Activated naive CD8-positive, alpha-beta T cell treated with anti-CD3 and anti-CD28 coated beads, Interleukin-2, amount 10 ng/mL, durations not matched to agents 7 days and 5 days (primary cell): ENCODE data around the gene ANKRD60. TPM values are rescaled to one million over a fixed set of nuclear protein-coding genes. Genes with fewer than 3 reads are reported as not detected.

Experiments used
- ATAC-seq: fragments of 150-1000 bp; cut with Tn5 transposase; one replicate; pipeline ENCODE4 v1.10.0; 2021; ENCODE audit warnings: low read depth, moderate library complexity
- POLR2A ChIA-PET: fragments of 350-600 bp; sonication (Branson Sonifier 250); formaldehyde crosslinking; loops from one replicate; lab custom pipeline; 2021; ENCODE audit warnings: antibody characterized with exemption; lab: Charles Lee
- DNase-seq: peaks from one replicate; pipeline ENCODE4 v3.0.0; 2021
- H3K27ac Mint-ChIP-seq: one replicate; pipeline ENCODE4 v1.8.0; 2022; ENCODE audit warnings: mild to moderate bottlenecking, mixed read lengths
- H3K27me3 Mint-ChIP-seq: one replicate; pipeline ENCODE4 v1.8.0; 2022; ENCODE audit warnings: mild to moderate bottlenecking, moderate library complexity, mixed read lengths
- H3K36me3 Mint-ChIP-seq: one replicate; pipeline ENCODE4 v1.8.0; 2021; ENCODE audit warnings: mild to moderate bottlenecking, mixed read lengths
- H3K4me1 Mint-ChIP-seq: one replicate; pipeline ENCODE4 v1.8.0; 2021; ENCODE audit warnings: mixed read lengths
- H3K4me3 Mint-ChIP-seq: one replicate; pipeline ENCODE4 v1.8.0; 2022; ENCODE audit warnings: mild to moderate bottlenecking, moderate library complexity, mixed read lengths
- H3K9me3 Mint-ChIP-seq: one replicate; pipeline ENCODE4 v1.8.0; 2021; ENCODE audit warnings: mixed read lengths
- total RNA-seq, 2 experiments: library from RNA; stranded (reverse); gene quantifications; one replicate each; pipeline ENCODE4 v1.2.3, GENCODE V29; 2021

Gene ANKRD60
- total RNA-seq, 2 experiments from 2014 or later, result not detected

DNA sequence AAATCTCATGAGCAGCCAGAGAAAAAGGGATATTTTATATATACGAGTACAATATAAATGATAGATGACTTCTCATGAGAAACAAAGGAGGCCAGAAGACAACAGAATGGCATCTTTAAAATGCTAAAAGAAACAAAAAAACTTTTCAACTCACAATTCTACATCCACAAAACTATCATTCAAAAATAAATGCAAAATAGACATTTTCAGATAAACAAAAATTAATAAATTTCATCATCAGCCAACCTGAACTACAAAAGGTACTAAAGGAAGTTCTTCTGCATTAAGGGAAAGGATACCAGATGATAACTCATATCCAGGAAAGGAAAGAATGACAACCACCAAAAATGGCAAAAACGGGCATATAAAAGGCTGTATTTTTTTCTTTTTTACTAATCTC is 27.9 kb upstream of the ANKRD60 start:
- Mint-ChIP-seq H3K27me3 (no peaks in the 10 kb centered on the region), H3K9me3 (no peaks in the 10 kb centered on the region), H3K4me1 (peaks cover 9% of the 10 kb centered on the region), H3K4me3 (no peak overlapping the region), H3K36me3 (peaks cover 36% of the 10 kb centered on the region), H3K27ac (no peak overlapping the region)
- no peak for DNase-seq
- POLR2A ChIA-PET, result no interaction called here
- ATAC-seq, result no peak

DNA sequence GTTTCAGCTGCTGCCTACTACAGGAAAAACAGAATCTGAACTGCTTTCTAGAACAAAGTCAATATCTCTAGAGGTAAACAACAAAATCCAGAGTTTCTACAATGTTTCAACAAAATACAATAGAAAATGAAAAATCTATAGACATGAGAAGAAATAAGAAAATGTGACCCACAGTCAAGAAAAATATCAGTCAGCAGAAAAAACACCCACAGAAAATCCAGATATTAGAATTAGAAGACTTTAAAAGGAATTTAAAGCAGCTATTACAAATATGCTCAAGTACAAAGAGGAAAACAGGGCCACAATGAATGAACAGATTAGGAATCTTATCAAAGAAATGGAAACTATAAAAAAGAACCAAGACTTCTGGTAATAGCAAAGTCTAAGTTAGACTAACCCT is 26.4 kb upstream of the ANKRD60 start:
- Mint-ChIP-seq H3K4me1 (peaks cover 8% of the 10 kb centered on the region), H3K36me3 (peaks cover 41% of the 10 kb centered on the region)
- POLR2A ChIA-PET, result no interaction called here

DNA sequence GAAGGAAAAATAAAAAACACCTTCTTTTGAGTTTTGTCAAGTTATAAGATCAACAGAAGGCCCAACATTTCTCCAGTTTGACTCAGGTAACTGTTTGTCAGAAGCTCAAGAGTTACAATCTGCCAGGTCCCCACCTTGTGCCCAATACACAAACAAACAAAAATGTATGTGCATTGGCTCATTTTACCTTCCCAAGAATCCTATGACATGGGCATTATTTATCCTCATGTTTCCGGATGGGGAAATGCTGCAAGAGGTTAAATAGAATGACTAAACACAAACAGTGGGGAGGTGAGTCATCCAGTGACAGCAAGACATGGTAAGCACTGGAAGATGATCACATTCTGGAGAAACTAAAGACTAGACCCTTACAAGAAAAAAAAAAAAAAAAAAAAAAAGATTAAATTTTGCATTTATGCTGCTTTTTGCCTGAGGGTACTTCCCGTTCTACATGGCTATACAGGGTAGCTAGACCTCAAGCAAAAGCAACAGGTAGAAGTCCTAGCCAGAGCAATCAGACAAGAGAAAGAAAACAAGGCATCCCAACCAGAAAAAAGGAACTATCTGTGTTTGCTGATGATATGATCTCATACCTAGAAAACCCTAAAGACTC is 23.6 kb upstream of the ANKRD60 start:
- ATAC-seq (no peak), DNase-seq (no peak)
- Mint-ChIP-seq H3K27me3 (no peaks in the 10 kb centered on the region), H3K27ac (no peak overlapping the region), H3K4me3 (no peak overlapping the region), H3K36me3 (peaks cover 41% of the 10 kb centered on the region), H3K4me1 (peaks cover 5% of the 10 kb centered on the region), H3K9me3 (no peaks in the 10 kb centered on the region)
- POLR2A ChIA-PET, result interaction anchor here (0.7 kb wide), 1 partner anchor 45 kb away, joined by 5 read pairs; no protein-coding TSS in a partner anchor

More for the DNA sequence above, 26.4 kb upstream of the ANKRD60 start:
- ATAC-seq (no peak), DNase-seq (no peak)
- H3K9me3 Mint-ChIP-seq, result no peaks in the 10 kb centered on the region
- H3K27me3 Mint-ChIP-seq, result no peaks in the 10 kb centered on the region
- H3K27ac Mint-ChIP-seq, result no peak overlapping the region
- H3K4me3 Mint-ChIP-seq, result no peak overlapping the region

DNA sequence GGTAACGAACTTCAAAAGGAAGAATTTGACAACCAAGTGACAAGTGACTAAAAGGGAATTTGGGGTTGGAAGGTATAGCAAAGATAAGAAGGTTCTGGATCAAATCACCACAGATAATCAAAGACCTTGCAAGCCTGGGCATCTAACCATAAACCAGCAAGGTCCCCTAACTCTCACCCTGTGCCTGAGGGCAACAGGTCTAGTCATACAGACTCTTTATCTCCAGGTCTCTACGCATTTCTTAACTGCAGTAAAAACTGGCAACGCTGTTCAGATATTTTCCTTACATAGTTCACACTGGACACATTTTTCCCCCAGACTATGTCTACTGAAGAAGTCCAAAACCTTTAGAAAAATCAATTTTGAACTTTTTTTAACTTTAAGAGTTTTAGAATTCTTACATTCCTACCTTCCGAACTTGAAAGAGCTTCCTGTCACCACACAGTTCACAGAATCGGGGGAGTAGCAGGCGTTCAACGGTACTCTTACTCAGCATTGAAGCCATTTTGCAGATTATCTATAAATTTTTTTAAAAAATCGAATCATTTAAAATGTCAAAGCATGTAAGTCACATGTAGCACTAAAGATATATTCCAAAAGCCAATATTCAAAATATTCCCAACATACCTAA is 23.0 kb upstream of the ANKRD60 start:
- Mint-ChIP-seq H3K27me3 (no peaks in the 10 kb centered on the region), H3K27ac (no peak overlapping the region), H3K36me3 (peaks cover 40% of the 10 kb centered on the region), H3K9me3 (no peaks in the 10 kb centered on the region), H3K4me1 (peaks cover 5% of the 10 kb centered on the region), H3K4me3 (no peak overlapping the region)
- POLR2A ChIA-PET, result no interaction called here
- ATAC-seq (no peak), DNase-seq (no peak)

DNA sequence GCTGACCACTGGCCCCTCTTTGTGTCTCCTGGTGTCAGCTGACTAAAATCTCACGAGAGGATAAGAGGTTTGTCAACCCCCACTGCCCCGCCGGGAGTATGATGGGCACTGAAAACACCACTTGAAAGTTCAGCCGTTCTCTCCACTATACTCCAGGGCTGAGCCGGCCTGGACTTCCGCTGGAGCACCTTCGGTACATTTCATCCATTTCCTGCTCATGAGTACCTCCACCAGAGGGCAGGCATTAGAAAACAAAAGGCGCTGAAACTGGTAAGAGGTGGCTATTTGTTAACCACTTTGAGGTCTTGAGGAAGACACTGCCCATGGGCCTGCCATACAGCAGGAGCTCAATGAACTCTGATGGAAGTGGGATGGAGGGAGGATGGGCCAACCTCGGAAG is 17.9 kb upstream of the ANKRD60 start:
- Mint-ChIP-seq H3K27ac (no peak overlapping the region), H3K4me3 (no peak overlapping the region), H3K4me1 (peaks cover 5% of the 10 kb centered on the region), H3K27me3 (no peaks in the 10 kb centered on the region), H3K36me3 (peaks cover 21% of the 10 kb centered on the region), H3K9me3 (no peaks in the 10 kb centered on the region)
- ATAC-seq, result no peak
- no peak for DNase-seq
- POLR2A ChIA-PET, result no interaction called here

DNA sequence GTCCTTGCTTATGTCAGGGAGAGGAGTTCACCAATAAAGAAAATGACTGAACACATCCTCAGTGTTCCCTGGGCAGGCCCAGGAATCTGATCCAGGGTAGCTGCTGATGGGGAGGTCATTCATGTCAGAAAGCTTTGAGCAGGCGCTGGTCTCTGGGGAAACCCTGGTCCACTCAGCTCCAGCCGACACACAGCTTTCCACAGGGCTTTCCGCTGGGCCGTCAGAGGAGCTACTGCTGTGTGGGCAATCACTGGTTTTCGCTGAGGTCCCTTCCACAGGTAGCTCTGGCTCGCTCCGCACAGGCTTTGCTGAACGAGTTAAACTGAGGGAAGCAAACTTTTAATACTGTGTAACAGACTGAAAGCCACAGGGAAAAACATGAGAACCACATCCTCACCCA is 17.5 kb upstream of the ANKRD60 start:
- POLR2A ChIA-PET, result no interaction called here
- peaks cover 5% of the 10 kb centered on the region for H3K4me1 Mint-ChIP-seq
- no peak for DNase-seq
- peaks cover 21% of the 10 kb centered on the region for H3K36me3 Mint-ChIP-seq
- no peak overlapping the region for H3K4me3 Mint-ChIP-seq
- no peak for ATAC-seq
- H3K27me3 Mint-ChIP-seq, result no peaks in the 10 kb centered on the region
- H3K27ac Mint-ChIP-seq, result no peak overlapping the region
- H3K9me3 Mint-ChIP-seq, result no peaks in the 10 kb centered on the region

DNA sequence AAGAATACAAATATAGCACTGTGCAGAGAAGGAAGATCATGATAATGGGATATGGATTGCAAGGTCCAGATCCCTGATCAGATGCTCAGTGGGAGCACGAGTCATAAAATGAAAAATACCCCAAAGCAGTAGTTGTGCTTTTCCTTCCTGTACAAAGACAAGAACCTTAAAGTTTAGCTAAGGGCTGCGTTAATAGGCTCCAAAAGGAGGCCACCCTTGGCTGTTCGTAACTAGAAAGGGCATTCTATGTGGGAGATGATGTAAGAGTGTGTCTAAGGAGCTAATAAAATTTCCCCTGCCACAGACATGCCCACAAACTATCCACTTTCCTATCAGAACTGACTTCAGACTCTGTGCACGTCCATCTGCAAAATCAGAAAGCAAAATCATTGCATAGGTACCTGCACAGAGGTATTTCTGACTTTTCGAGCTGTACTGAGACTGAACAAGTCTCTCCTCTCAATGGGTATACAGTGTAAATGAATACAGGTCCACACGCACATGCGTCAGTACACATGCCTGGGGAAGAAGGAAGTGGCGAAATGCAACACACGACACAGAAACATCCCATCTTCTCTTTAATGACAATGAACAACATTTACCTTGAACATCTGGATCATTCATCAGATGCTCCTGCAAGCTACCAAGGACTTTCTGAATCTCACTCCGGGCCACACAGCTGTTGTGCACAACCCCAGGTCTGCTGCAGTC is 16.9 kb upstream of the ANKRD60 start:
- no peak overlapping the region for H3K4me3 Mint-ChIP-seq
- peaks cover 20% of the 10 kb centered on the region for H3K36me3 Mint-ChIP-seq
- no peak for DNase-seq
- H3K27me3 Mint-ChIP-seq, result no peaks in the 10 kb centered on the region
- H3K9me3 Mint-ChIP-seq, result no peaks in the 10 kb centered on the region
- no peak overlapping the region for H3K27ac Mint-ChIP-seq
- POLR2A ChIA-PET, result no interaction called here
- no peak for ATAC-seq
- peaks cover 5% of the 10 kb centered on the region for H3K4me1 Mint-ChIP-seq

DNA sequence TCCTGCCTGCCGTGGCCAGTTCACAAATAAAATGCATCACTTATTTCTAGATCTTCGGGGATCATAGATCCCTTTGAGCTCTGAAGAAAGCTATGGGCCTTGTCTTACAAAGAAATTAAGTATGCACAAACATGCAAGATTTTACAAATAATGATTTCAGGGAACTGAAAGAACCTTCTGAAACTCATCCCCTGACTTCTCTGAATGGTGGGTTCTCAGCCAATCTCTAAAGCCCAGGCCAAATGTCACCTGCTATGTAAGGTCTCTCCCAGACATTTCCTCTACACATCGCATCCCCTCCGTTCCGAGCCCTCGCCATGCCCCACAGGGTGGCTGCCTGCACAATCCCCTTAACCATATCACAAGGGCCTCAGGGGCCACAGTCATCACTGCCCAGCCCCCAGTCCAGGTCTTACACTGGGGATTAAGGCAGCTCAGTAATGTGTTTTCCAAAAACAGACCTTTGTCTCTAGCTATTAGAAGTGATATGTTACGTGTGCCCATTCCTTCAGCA is 16.1 kb upstream of the ANKRD60 start:
- Mint-ChIP-seq H3K27me3 (no peaks in the 10 kb centered on the region), H3K27ac (no peak overlapping the region), H3K9me3 (no peaks in the 10 kb centered on the region), H3K36me3 (peaks cover 14% of the 10 kb centered on the region), H3K4me3 (no peak overlapping the region), H3K4me1 (peaks cover 5% of the 10 kb centered on the region)
- DNase-seq (no peak), ATAC-seq (no peak)
- POLR2A ChIA-PET, result no interaction called here

DNA sequence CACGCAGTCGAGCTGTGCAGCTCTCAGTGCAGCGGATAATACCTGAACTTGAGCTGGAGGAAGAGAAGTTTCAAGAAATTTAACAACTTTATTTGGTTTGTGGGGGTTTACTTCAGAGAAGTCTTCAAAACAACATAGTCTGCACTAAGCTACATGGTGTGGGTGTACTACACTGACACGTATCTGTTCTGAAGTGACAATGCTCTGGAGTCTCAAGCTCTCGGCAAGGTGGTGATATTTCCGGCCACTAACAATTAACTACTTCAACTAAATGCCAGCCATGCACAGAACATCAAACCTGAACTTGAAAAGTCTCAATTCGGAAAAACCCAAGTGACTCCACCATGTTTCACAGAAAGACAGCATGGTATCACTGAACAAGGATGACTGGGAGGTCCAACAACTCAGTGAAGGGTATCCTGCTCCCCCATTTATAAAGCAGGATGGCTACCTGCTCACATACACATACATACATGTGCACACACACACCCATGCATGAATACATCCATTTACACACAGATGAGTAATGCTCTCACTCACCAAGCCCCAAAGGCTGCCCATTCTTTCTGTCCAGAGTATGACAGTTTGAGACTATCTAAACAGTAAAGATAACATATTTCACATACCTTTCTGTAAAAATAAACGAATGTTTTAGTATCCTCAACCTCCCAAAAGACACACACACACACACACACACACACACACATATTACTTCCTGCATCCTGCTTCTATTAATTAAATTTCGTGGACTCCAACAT is 15.4 kb upstream of the ANKRD60 start:
- Mint-ChIP-seq H3K27me3 (no peaks in the 10 kb centered on the region), H3K9me3 (no peaks in the 10 kb centered on the region), H3K4me1 (peaks cover 5% of the 10 kb centered on the region), H3K4me3 (no peak overlapping the region), H3K36me3 (peaks cover 14% of the 10 kb centered on the region), H3K27ac (no peak overlapping the region)
- DNase-seq (no peak), ATAC-seq (no peak)
- POLR2A ChIA-PET, result no interaction called here

DNA sequence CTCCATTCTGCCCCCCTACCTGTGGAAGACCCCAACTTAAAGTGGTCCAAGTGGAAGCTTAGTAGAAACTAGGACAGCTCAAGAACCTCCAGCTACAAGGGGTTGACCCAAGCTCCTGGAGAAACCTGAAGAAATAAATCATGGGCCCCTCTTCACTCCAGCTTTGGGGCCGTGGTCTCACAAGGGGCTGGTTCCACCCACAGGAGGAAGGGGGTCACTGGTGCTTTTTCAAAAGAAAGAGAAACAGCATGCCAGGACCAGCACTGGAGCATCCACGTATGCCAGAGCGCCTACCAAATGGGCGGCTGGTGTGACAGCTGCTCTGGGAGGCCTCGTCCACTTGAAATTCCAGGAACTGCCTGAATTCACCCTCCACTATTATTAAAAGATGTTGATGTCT is 14.4 kb upstream of the ANKRD60 start:
- ATAC-seq, result no peak
- Mint-ChIP-seq H3K36me3 (peaks cover 12% of the 10 kb centered on the region), H3K9me3 (no peaks in the 10 kb centered on the region), H3K4me1 (peaks cover 5% of the 10 kb centered on the region), H3K4me3 (no peak overlapping the region), H3K27me3 (no peaks in the 10 kb centered on the region), H3K27ac (no peak overlapping the region)
- DNase-seq, result no peak
- POLR2A ChIA-PET, result no interaction called here

DNA sequence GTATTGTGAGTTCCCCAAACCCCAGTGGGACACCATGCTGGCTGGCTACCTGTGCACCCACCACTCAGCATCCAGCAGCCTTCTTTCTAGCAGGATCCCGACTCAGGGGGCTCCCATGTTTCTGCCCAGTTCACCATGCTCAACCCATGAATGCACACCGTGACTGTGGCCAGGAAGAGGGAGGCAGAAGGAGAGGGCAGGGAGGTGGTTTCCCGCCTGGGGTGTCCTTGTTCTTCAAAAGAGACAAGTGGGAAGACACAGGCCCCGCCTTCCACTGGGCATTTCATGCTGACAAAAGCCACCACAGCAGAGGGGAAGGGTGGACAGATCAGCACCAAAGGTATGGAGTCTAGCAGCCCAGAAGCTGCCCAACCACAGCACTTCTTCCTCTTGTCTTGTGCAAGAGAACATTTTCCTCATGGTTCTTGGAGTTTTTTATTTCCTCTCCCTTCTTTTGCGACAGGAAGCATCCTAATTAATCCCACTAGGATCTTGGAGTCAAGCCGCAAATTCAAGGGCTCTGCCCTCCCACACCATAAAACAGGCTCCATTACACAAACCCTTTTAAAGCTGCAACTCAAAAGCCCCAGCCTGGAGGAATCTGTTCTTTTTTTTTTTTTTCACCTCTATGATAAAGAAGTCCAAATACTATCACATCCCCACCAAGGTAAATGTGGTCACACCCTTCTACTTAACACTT is 13.5 kb upstream of the ANKRD60 start:
- no peak overlapping the region for H3K27ac Mint-ChIP-seq

DNA sequence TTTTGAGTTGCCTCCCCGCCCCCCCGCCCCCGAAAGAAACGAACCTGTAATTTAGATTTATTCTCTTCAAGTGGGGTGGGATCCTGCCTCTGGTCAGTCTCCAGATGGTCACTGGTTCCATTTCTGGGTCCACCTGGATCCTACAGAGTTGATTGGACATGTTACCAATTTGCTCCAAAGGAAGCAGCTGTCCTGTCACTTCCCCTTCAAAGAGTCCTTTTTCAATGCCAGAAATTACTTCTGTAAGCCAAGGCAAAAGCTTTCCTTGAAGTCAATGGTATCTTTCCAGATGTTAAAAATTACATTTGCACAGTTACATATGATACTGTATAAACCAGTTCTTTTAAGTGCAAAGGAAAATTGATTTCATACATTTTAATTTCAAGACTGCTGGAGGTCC is 12.0 kb upstream of the ANKRD60 start:
- no peak for DNase-seq
- Mint-ChIP-seq H3K4me1 (peaks cover 15% of the 10 kb centered on the region), H3K9me3 (no peaks in the 10 kb centered on the region), H3K36me3 (peaks cover 8% of the 10 kb centered on the region), H3K4me3 (no peak overlapping the region), H3K27me3 (no peaks in the 10 kb centered on the region), H3K27ac (no peak overlapping the region)
- POLR2A ChIA-PET, result no interaction called here
- no peak for ATAC-seq

More for the DNA sequence above, 13.5 kb upstream of the ANKRD60 start:
- H3K36me3 Mint-ChIP-seq, result peaks cover 11% of the 10 kb centered on the region
- no peak for ATAC-seq
- H3K9me3 Mint-ChIP-seq, result no peaks in the 10 kb centered on the region
- POLR2A ChIA-PET, result no interaction called here
- peaks cover 11% of the 10 kb centered on the region for H3K4me1 Mint-ChIP-seq
- no peak for DNase-seq
- H3K27me3 Mint-ChIP-seq, result no peaks in the 10 kb centered on the region
- H3K4me3 Mint-ChIP-seq, result no peak overlapping the region

DNA sequence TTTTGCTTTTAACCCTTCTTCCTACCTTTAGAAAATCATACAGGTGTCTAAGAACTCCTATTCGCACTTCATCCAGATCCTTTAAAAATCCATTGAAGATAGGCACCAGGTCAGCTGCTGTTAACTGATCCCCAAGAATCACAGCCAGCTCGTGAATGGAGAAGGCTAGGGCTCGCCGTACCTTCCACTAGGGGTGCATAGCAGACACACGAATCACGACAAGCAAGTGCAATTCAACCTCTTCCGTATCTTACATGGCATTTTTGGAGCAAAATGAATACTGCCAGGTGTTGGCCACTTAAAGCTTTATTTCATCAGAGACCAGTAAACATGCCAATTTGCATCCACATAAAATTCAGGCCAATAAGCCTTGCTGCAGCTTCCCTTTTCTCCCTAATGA is 10.8 kb upstream of the ANKRD60 start:
- DNase-seq, result no peak
- Mint-ChIP-seq H3K4me1 (peaks cover 21% of the 10 kb centered on the region), H3K36me3 (peaks cover 9% of the 10 kb centered on the region), H3K4me3 (no peak overlapping the region), H3K27me3 (no peaks in the 10 kb centered on the region), H3K27ac (no peak overlapping the region), H3K9me3 (no peaks in the 10 kb centered on the region)
- no peak for ATAC-seq
- POLR2A ChIA-PET, result no interaction called here
